Measurements from ENCODE around the gene VAT1L. TPM values are rescaled to one million over a fixed set of nuclear protein-coding genes. Genes with fewer than 3 reads are reported as not detected.

VAT1L gene
- total and polyA plus RNA-seq, 10 of the 15 experiments (the other 5 are each of a cell fraction or from before 2014, with no cell fraction given) = 0.06 to 0.18 (median 0.10) TPM; not detected in 5

GRCh38 chr16:77963185-77964044 is 175.1 kb downstream of the VAT1L start (continued):
- TF ChIP-seq EP300 (IDR thresholded peaks at IDR 0.05; ENCODE audit: borderline replicate concordance in 1 of 2, control insufficient read depth in 1 of 2, low read depth in 2 of 2, low read length in 2 of 2) (0 out of 4 replicates have a peak, but pooled peaks of 1 of the 2 experiments have one; percentile 6), PAX5 (IDR thresholded peaks at IDR 0.05; ENCODE audit: borderline replicate concordance, low read depth, low read length) (no peak), IKZF2 (IDR thresholded peaks at IDR 0.05) (0 out of 4 replicates have a peak, but pooled peaks have one; percentile 16 to 22), KDM1A (IDR thresholded peaks at IDR 0.05; ENCODE audit: borderline replicate concordance) (no peak), JUNB (IDR thresholded peaks at IDR 0.05) (peak; percentile 86), CREB1 (IDR thresholded peaks at IDR 0.05; ENCODE audit: low read depth) (no peak), CBFB (IDR thresholded peaks at IDR 0.05; ENCODE audit: low read depth) (peak; percentile 55; the same call in 1 of the 2 replicates), RUNX3 (IDR thresholded peaks at IDR 0.05; ENCODE audit: low read length) (peak; percentile 82), ZNF24 (IDR thresholded peaks at IDR 0.05) (no peak), NFIC (IDR thresholded peaks at IDR 0.05; ENCODE audit: low read depth, low read length) (peak; percentile 83), POLR2AphosphoS5 (IDR thresholded peaks at IDR 0.05; ENCODE audit: low read length) (peak; percentile 49; the same call in 1 of the 2 replicates), MTA3 (IDR thresholded peaks at IDR 0.05; ENCODE audit: borderline replicate concordance, low read length) (peak; percentile 61; the same call in 1 of the 2 replicates), CREM (IDR thresholded peaks at IDR 0.05; ENCODE audit: low read depth) (peak; percentile 55)

GRCh38 chr16:77965346-77965745 is 177.0 kb downstream of the VAT1L start:
- DNase-seq (ENCODE audit: low read depth, low spot score) (no peak), ATAC-seq (no peak), FAIRE-seq (no peak)
- Histone ChIP-seq H4K20me1 (ENCODE audit: control insufficient read depth, insufficient read depth) (no peaks in the 10 kb centered on the region), H3K27me3 (replicated peaks in 1 of 2; ENCODE audit: control insufficient read depth in 2 of 2, insufficient read depth in 2 of 2, low read length in 1 of 2) (no peaks in the 10 kb centered on the region), H3K9ac (ENCODE audit: control insufficient read depth, insufficient read depth, low read length) (no peak overlapping the region), H3K79me2 (ENCODE audit: control insufficient read depth, insufficient read depth, low read length) (no peaks in the 10 kb centered on the region), H3K9me3 (replicated peaks; ENCODE audit: control insufficient read depth, insufficient read depth, low read length) (no peaks in the 10 kb centered on the region), H3K36me3 (ENCODE audit: control insufficient read depth in 2 of 2, insufficient read depth in 2 of 2, low read length in 1 of 2) (no peaks in the 10 kb centered on the region), H3K4me1 (ENCODE audit: control insufficient read depth, insufficient read depth, low read length) (peaks cover 14% of the 10 kb centered on the region), H3K4me2 (ENCODE audit: control insufficient read depth, insufficient read depth) (no peak overlapping the region), H3K4me3 (no peak overlapping the region), H3K27ac (ENCODE audit: control insufficient read depth, insufficient read depth) (no peak overlapping the region), H2AFZ (ENCODE audit: control insufficient read depth, low read depth, low read length) (no peak overlapping the region)
- ChIA-PET SMC1A (ENCODE audit: uncharacterized antibody, unreplicated experiment) (interaction anchor here (1.1 kb wide), 1 partner anchor 9 kb away, joined by 3 read pairs; no protein-coding TSS in a partner anchor), POLR2A (no interaction called here), RAD21 (ENCODE audit: unreplicated experiment) (interaction anchor here (4.1 kb wide), 1 partner anchor 13 kb away, joined by 17 read pairs; no protein-coding TSS in a partner anchor), CTCF (interaction anchor here (0.9 kb wide), 1 partner anchor 37 kb away, joined by 3 read pairs; no protein-coding TSS in a partner anchor)
- intact Hi-C loops (cut with micrococcal nuclease; ENCODE audit: unreplicated experiment) (no loop called here), in situ Hi-C loops (cut with MboI) (no loop called here)
- 0% methylated on average over 3 of the region's 3 CpGs for WGBS (ENCODE audit: insufficient coverage, insufficient replicate concordance, low lambda C conversion rate, missing lambda C conversion rate)
- no TSS peak for BruUV-seq (replicated peaks)
- TF ChIP-seq NFXL1 (IDR thresholded peaks at IDR 0.05; ENCODE audit: borderline replicate concordance) (no peak), PML (IDR thresholded peaks at IDR 0.05; ENCODE audit: low read length) (no peak), IKZF2 (IDR thresholded peaks at IDR 0.05) (no peak), EGR1 (IDR thresholded peaks at IDR 0.05; ENCODE audit: borderline replicate concordance in 1 of 2, low read depth in 2 of 2, low read length in 2 of 2) (no peak), IRF5 (IDR thresholded peaks at IDR 0.05; ENCODE audit: borderline replicate concordance) (no peak), FOXM1 (IDR thresholded peaks at IDR 0.05; ENCODE audit: low read depth, low read length) (no peak), SIN3A (IDR thresholded peaks at IDR 0.05; ENCODE audit: low read depth, low read length) (no peak), E2F8 (IDR thresholded peaks at IDR 0.05; ENCODE audit: low read depth, partially characterized antibody) (no peak)
